H9 (cell line): Measurements from ENCODE around the gene DIAPH2. TPM values are rescaled to one million over a fixed set of nuclear protein-coding genes. Genes with fewer than 3 reads are reported as not detected.

ENCODE experiments used
- DNase-seq: peaks from one replicate; pipeline ENCODE4 v3.0.0-alpha.2; 2017
- H2AFZ ChIP-seq: one replicate; pipeline ENCODE4 v1.6.1; 2013; ENCODE audit warnings: mild to moderate bottlenecking, low read length, control low read depth, moderate library complexity
- H2AK5ac ChIP-seq: 2 replicates; pipeline ENCODE4 v1.6.1; 2013; ENCODE audit warnings: low read length, control low read depth, mixed read lengths; ENCODE audit not compliant: insufficient read length
- H2BK120ac ChIP-seq: one replicate; pipeline ENCODE4 v1.6.1; 2013; ENCODE audit warnings: low read depth, mild to moderate bottlenecking, low read length, control low read depth, inconsistent platforms; ENCODE audit not compliant: poor library complexity, severe bottlenecking
- H2BK12ac ChIP-seq: 2 replicates; pipeline ENCODE4 v1.6.1; 2013; ENCODE audit warnings: low read length, control low read depth, mixed read lengths, low read depth; ENCODE audit not compliant: insufficient read length
- H2BK15ac ChIP-seq: 2 replicates; pipeline ENCODE4 v1.6.1; 2013; ENCODE audit warnings: low read depth, low read length, control low read depth
- H2BK20ac ChIP-seq: one replicate; pipeline ENCODE4 v1.6.1; 2013; ENCODE audit warnings: low read depth, mild to moderate bottlenecking, low read length, control low read depth, inconsistent platforms; ENCODE audit not compliant: poor library complexity, severe bottlenecking
- H2BK5ac ChIP-seq: 2 replicates; pipeline ENCODE4 v1.6.1; 2013; ENCODE audit warnings: low read length, control low read depth, mixed read lengths; ENCODE audit not compliant: insufficient read length
- H3K14ac ChIP-seq: 2 replicates; pipeline ENCODE4 v1.6.1; 2013; ENCODE audit warnings: low read length, control low read depth; ENCODE audit not compliant: insufficient read depth
- H3K18ac ChIP-seq: 2 replicates; pipeline ENCODE4 v1.6.1; 2013; ENCODE audit warnings: low read depth, mild to moderate bottlenecking, mixed read lengths, low read length, control low read depth; ENCODE audit not compliant: insufficient read length
- H3K23ac ChIP-seq: 2 replicates; pipeline ENCODE4 v1.6.1; 2013; ENCODE audit warnings: low read length, control low read depth, mixed read lengths, low read depth; ENCODE audit not compliant: insufficient read length
- H3K23me2 ChIP-seq: 2 replicates; pipeline ENCODE4 v1.6.1; 2013; ENCODE audit warnings: low read depth, mild to moderate bottlenecking, mixed read lengths, low read length, control low read depth; ENCODE audit not compliant: insufficient read length, poor library complexity, severe bottlenecking
- H3K27ac ChIP-seq: 2 replicates; pipeline ENCODE4 v1.5.1; 2013; ENCODE audit warnings: low read length, control low read depth, mixed read lengths, low read depth; ENCODE audit not compliant: insufficient read length
- H3K27me3 ChIP-seq: 2 replicates; pipeline ENCODE4 v1.6.1; 2013; ENCODE audit warnings: low read length, control low read depth, inconsistent platforms; ENCODE audit not compliant: insufficient read depth
- H3K4ac ChIP-seq: 2 replicates; pipeline ENCODE4 v1.6.1; 2013; ENCODE audit warnings: low read depth, mild to moderate bottlenecking, control low read depth, inconsistent platforms, low read length, moderate library complexity
- H3K4me1 ChIP-seq: 2 replicates; pipeline ENCODE4 v1.6.1; 2013; ENCODE audit warnings: low read length, control low read depth, inconsistent platforms; ENCODE audit not compliant: insufficient read depth
- H3K4me2 ChIP-seq: 2 replicates; pipeline ENCODE4 v1.6.1; 2013; ENCODE audit warnings: low read length, control low read depth, mixed read lengths; ENCODE audit not compliant: insufficient read length, insufficient read depth
- H3K56ac ChIP-seq: 2 replicates; pipeline ENCODE4 v1.6.1; 2013; ENCODE audit warnings: low read depth, mild to moderate bottlenecking, mixed read lengths, low read length, control low read depth; ENCODE audit not compliant: insufficient read length
- H3K79me1 ChIP-seq: 2 replicates; pipeline ENCODE4 v1.6.1; 2013; ENCODE audit warnings: low read depth, mild to moderate bottlenecking, moderate library complexity, low read length, control low read depth, inconsistent platforms; ENCODE audit not compliant: insufficient read depth, poor library complexity, severe bottlenecking
- H3K79me2 ChIP-seq: 2 replicates; pipeline ENCODE4 v1.6.1; 2013; ENCODE audit warnings: low read length, control low read depth, inconsistent platforms; ENCODE audit not compliant: insufficient read depth
- H3K9ac ChIP-seq: 2 replicates; pipeline ENCODE4 v1.6.1; 2013; ENCODE audit warnings: low read length, control low read depth, mixed read lengths; ENCODE audit not compliant: insufficient read length; ENCODE audit errors: extremely low read depth
- H3K9me3 ChIP-seq: one replicate; pipeline ENCODE4 v1.6.1; 2013; ENCODE audit warnings: low read depth, low read length, inconsistent platforms; ENCODE audit not compliant: control insufficient read depth
- H3T11ph ChIP-seq: one replicate; pipeline ENCODE4 v1.6.1; 2013; ENCODE audit warnings: mild to moderate bottlenecking, low read length, control low read depth, inconsistent platforms
- H4K20me1 ChIP-seq: one replicate; pipeline ENCODE4 v1.6.1; 2013; ENCODE audit not compliant: control insufficient read depth, insufficient read length, insufficient read depth
- H4K5ac ChIP-seq: 2 replicates; pipeline ENCODE4 v1.6.1; 2013; ENCODE audit warnings: low read depth, mild to moderate bottlenecking, mixed read lengths, low read length, control low read depth; ENCODE audit not compliant: insufficient read length
- H4K8ac ChIP-seq: replicated peaks from 2 replicates; pipeline ENCODE4 v1.6.1; 2013; ENCODE audit warnings: low read length, control low read depth, mixed read lengths, low read depth; ENCODE audit not compliant: insufficient read length
- H4K91ac ChIP-seq: 2 replicates; pipeline ENCODE4 v1.6.1; 2013; ENCODE audit warnings: low read depth, mild to moderate bottlenecking, moderate library complexity, mixed read lengths, low read length, control low read depth; ENCODE audit not compliant: insufficient read length
- H3K27ac Mint-ChIP-seq, 3 experiments: 2 replicates in 2 of 3; 3 replicates in 1 of 3; pipeline ENCODE4 v1.8.0; 2020 to 2021; ENCODE audit warnings: mixed read lengths in 3 of 3, mild to moderate bottlenecking in 1 of 3, moderate library complexity in 1 of 3
- H3K27me3 Mint-ChIP-seq: 2 replicates; pipeline ENCODE4 v1.8.0; 2021; ENCODE audit warnings: low read depth, mild to moderate bottlenecking, moderate library complexity, mixed read lengths
- H3K36me3 Mint-ChIP-seq, 3 experiments: 2 replicates in 2 of 3; 3 replicates in 1 of 3; pipeline ENCODE4 v1.8.0; 2020 to 2021; ENCODE audit warnings: low read depth in 3 of 3, mixed read lengths in 3 of 3; ENCODE audit not compliant: insufficient read depth in 1 of 3
- H3K4me1 Mint-ChIP-seq, 2 experiments: 2 replicates each; pipeline ENCODE4 v1.8.0; 2020; ENCODE audit warnings: mixed read lengths in 2 of 2
- H3K4me3 Mint-ChIP-seq, 2 experiments: 2 replicates in 1 of 2; 3 replicates in 1 of 2; pipeline ENCODE4 v1.8.0; 2020 to 2021; ENCODE audit warnings: mild to moderate bottlenecking in 2 of 2, mixed read lengths in 2 of 2, moderate library complexity in 1 of 2
- H3K9me3 Mint-ChIP-seq, 2 experiments: 2 replicates in 1 of 2; 3 replicates in 1 of 2; pipeline ENCODE4 v1.8.0; 2020; ENCODE audit warnings: mild to moderate bottlenecking in 2 of 2, mixed read lengths in 2 of 2, moderate library complexity in 1 of 2
- WGBS: extraction: QIAGEN DNeasy Blood & Tissue Kit; methylation state at CpG from one replicate; pipeline ENCODE4 v1.1.7; 2013; ENCODE audit warnings: missing lambda C conversion rate, low lambda C conversion rate, mixed read lengths; ENCODE audit not compliant: insufficient read length; ENCODE audit errors: extremely low coverage; 5-methylcytosine and 5-hydroxymethylcytosine counted together
- total RNA-seq: library from RNA; stranded (reverse); gene quantifications from 2 replicates; pipeline ENCODE4 v1.2.1, GENCODE V29; 2021
- TF ChIP-seq, protein P1 (sequence below): fragments of 200-600 bp; sonication (generic); conservative IDR thresholded peaks from 3 replicates; pipeline ENCODE4 v1.8.0; 2021; ENCODE audit warnings: antibody characterized with exemption, mild to moderate bottlenecking

DIAPH2 gene
- total RNA-seq, 1 experiment from 2014 or later, result 45.4 TPM

- Histone ChIP-seq H3K4me1 (no peaks in the 10 kb centered on the region), H3K23ac (no peak overlapping the region), H3K4ac (no peak overlapping the region), H3K23me2 (peaks cover 3% of the 10 kb centered on the region), H3K27ac (no peak overlapping the region), H3K18ac (no peak overlapping the region), H2BK5ac (no peak overlapping the region), H3K27me3 (no peaks in the 10 kb centered on the region), H3K14ac (no peak overlapping the region), H2BK120ac (no peak overlapping the region), H4K20me1 (no peaks in the 10 kb centered on the region), H2AK5ac (no peak overlapping the region), H3K9me3 (no peaks in the 10 kb centered on the region), H4K91ac (no peak overlapping the region), H3K9ac (no peak overlapping the region), H2BK15ac (no peak overlapping the region), H2BK20ac (no peak overlapping the region), H3K4me2 (no peak overlapping the region), H2BK12ac (no peak overlapping the region), H3K79me2 (no peaks in the 10 kb centered on the region), H3K79me1 (no peaks in the 10 kb centered on the region), H4K5ac (no peak overlapping the region), H2AFZ (no peak overlapping the region), H4K8ac (no peak overlapping the region), H3T11ph (no peak overlapping the region), H3K56ac (no peak overlapping the region)
- TF ChIP-seq, protein P1, sequence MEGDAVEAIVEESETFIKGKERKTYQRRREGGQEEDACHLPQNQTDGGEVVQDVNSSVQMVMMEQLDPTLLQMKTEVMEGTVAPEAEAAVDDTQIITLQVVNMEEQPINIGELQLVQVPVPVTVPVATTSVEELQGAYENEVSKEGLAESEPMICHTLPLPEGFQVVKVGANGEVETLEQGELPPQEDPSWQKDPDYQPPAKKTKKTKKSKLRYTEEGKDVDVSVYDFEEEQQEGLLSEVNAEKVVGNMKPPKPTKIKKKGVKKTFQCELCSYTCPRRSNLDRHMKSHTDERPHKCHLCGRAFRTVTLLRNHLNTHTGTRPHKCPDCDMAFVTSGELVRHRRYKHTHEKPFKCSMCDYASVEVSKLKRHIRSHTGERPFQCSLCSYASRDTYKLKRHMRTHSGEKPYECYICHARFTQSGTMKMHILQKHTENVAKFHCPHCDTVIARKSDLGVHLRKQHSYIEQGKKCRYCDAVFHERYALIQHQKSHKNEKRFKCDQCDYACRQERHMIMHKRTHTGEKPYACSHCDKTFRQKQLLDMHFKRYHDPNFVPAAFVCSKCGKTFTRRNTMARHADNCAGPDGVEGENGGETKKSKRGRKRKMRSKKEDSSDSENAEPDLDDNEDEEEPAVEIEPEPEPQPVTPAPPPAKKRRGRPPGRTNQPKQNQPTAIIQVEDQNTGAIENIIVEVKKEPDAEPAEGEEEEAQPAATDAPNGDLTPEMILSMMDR, result no peak
- no peaks in the 10 kb centered on the region; a peak in 1 of 5 replicates for H3K9me3 Mint-ChIP-seq
- H3K4me3 Mint-ChIP-seq, result no peak overlapping the region
- no peak for DNase-seq
- no CpG with 5 or more reads among the region's 3 CpGs for WGBS
- no peak overlapping the region for H3K27ac Mint-ChIP-seq
- no peaks in the 10 kb centered on the region for H3K27me3 Mint-ChIP-seq
- peaks cover 12% of the 10 kb centered on the region in 2 experiments for H3K4me1 Mint-ChIP-seq
- peaks cover 0 to 12% (median 4%) of the 10 kb centered on the region in 3 experiments; a peak in 2 of 7 replicates for H3K36me3 Mint-ChIP-seq
These were observed 337.0 kb downstream of the DIAPH2 start for GRCh38 chrX:97021680-97022079.
